Peyer's patch (tissue), 4 donors: ENCODE results near the gene ZNF763.

Experiments used
- CTCF ChIP-seq, 6 experiments: fragments of 450-650 bp in 4 of 6; fragments of 200-600 bp in 2 of 6; sonication (generic) in 1 of 6; IDR thresholded peaks; one replicate each; pipeline ENCODE4 v1.5.1; 2017 to 2019; ENCODE audit warnings: antibody characterized with exemption in 6 of 6, mild to moderate bottlenecking in 3 of 6, moderate library complexity in 1 of 6
- POLR2A ChIP-seq, 2 donors: fragments of 450-650 bp; IDR thresholded peaks; one replicate each; pipeline ENCODE4 v1.5.1; 2017; ENCODE audit warnings: antibody characterized with exemption in 2 of 2, mild to moderate bottlenecking in 2 of 2, moderate library complexity in 2 of 2

GRCh38 chr19:11984986-11985385, 20.1 kb downstream of the ZNF763 start:
- TF ChIP-seq CTCF (IDR thresholded peaks at IDR 0.05) (no peak), POLR2A (IDR thresholded peaks at IDR 0.05) (no peak)
